Globus pallidus (tissue), 1 donor: ENCODE results near the gene PRCD.
"Not testable (repeated sequence)": the region's sequence is repeated elsewhere in the genome, so short reads cannot be mapped to it uniquely, and the experiment has no call there.

ENCODE experiments used
- DNase-seq: peaks from one replicate; pipeline ENCODE4 v3.0.0-alpha.2; 2015; ENCODE audit warnings: low spot score

Gene PRCD

DNA sequence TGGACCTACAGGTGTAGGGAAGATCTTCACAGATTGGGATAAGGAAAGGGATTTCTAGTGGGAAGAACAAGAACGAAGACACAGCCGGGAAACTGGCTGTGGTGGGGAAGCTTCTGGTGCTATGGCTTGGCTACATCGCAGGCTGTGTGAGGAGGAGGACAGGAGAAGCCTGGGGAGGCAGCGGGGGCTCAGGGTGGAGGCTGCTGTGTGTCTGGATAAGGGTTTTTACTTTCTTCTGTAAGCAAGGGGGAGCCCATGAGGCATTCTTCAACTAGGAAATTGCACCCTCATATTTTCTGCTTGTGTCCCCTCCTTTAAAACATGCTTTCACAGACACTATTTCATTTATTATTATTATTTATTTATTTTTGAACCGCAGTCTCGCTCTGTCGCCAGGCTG lies 35.7 kb upstream of the PRCD start:
- DNase-seq: no peak

GRCh38 chr17:76506408-76507345 lies 33.2 kb upstream of the PRCD start:
- DNase-seq: peak; percentile 63

DNA sequence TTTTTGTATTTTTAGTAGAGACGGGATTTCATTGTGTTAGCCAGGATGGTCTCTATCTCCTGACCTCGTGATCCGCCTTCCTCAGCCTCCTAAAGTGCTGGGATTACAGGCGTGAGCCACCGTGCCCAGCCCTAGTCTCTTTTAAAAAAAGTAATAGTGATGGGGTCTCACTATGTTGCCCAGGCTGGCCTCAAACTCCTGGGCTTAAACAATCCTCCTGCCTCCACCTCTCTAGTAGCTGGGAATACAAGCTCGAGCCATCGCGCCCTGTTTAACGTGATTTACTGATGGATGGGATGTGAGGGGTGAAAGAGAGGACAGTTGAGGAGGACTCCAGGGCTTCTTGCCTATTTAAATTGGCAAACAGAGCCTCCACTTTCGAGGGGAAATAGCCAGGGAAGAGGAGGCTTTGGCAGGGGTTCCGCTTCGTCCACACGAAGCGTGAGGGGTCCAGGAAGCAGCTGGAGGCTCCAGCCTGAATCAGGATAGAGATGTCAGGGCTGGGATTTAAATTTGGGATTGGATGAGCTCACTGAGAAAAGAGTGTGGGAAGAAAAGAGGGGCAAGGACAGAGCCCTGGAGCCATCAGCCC lies 31.3 kb upstream of the PRCD start:
- DNase-seq: not testable (repeated sequence)

- DNase-seq: no peak
Observed at GRCh38 chr17:76510831-76511244, 29.0 kb upstream of the PRCD start.

- no peak for DNase-seq
Observed at GRCh38 chr17:76511668-76512365, 28.0 kb upstream of the PRCD start.

DNA sequence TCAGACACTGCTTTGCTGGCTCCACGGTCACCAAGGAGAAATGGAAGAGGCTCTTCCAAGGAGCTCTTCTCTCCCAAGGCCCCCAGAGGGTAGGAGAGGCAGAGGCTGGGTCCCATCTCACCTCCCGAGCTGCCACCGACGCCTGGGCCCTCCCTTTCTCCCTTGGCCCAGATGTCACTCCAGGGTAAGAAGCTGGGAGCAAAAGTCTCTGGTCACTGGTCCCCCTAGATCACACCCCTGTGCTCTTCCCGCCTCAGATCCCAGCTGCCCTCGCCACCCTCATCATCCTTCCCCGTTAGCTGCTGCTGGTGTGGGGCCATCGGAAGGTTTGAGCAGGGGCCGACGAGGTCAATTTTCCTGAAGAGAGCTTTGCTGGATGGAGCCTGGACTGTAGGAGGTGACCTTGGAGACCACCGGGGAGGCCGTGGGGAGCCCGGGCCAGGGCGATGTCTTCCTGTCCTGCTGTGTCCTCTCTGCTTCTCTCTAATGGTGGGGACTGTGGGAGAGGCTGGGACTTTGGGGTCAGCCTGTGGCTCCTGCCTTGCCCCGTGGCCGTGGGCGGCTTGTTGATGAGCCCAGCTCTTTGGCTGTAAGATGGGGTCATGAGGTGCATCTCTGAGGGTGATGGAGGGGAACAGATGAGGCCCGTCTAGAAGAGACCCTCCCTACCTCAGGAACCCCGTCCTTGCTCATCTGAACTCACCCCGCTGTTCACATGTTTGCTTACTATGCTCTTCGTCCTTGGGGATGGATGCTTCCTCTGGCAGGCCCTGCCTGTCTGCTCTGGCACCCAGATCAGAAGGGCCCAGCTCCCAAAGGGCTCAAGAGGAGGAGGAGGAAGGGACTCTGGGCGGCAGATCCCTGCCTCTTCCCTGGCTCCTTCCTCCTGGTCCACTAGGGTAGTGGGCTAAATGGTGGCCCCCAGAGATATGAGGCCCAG lies 27.2 kb upstream of the PRCD start:
- no peak for DNase-seq

- no peak for DNase-seq
Observed at GRCh38 chr17:76513306-76513692, 26.5 kb upstream of the PRCD start.

GRCh38 chr17:76514355-76514754 lies 25.5 kb upstream of the PRCD start:
- not testable (repeated sequence) for DNase-seq

- no peak for DNase-seq
Observed at GRCh38 chr17:76515274-76515949, 24.4 kb upstream of the PRCD start.

- DNase-seq: no peak
Observed at GRCh38 chr17:76517638-76518038, 22.2 kb upstream of the PRCD start.

- DNase-seq: no peak
Observed at GRCh38 chr17:76519048-76519966, 20.5 kb upstream of the PRCD start.

DNA sequence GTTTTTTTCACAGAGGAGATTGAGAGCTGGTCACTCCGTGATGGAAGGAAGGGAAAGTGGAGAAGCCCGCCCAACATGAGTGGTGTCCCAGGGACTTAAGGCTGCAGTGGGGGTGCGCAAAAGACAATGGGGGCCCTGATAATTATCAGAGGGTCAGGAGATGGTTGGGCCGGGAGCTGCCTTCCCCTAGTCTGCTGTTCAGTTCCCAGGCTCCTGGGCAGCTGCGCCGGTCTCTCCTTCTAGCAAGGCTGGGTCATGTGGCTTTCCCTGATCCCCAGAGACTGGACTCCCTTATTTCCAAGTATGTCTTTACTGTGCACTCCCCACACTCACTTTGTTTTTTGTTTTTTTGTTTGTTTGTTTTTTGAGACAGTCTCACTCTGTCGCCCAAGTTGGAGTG lies 18.6 kb upstream of the PRCD start:
- no peak for DNase-seq

GRCh38 chr17:76521683-76522082 lies 18.2 kb upstream of the PRCD start:
- not testable (repeated sequence) for DNase-seq

DNA sequence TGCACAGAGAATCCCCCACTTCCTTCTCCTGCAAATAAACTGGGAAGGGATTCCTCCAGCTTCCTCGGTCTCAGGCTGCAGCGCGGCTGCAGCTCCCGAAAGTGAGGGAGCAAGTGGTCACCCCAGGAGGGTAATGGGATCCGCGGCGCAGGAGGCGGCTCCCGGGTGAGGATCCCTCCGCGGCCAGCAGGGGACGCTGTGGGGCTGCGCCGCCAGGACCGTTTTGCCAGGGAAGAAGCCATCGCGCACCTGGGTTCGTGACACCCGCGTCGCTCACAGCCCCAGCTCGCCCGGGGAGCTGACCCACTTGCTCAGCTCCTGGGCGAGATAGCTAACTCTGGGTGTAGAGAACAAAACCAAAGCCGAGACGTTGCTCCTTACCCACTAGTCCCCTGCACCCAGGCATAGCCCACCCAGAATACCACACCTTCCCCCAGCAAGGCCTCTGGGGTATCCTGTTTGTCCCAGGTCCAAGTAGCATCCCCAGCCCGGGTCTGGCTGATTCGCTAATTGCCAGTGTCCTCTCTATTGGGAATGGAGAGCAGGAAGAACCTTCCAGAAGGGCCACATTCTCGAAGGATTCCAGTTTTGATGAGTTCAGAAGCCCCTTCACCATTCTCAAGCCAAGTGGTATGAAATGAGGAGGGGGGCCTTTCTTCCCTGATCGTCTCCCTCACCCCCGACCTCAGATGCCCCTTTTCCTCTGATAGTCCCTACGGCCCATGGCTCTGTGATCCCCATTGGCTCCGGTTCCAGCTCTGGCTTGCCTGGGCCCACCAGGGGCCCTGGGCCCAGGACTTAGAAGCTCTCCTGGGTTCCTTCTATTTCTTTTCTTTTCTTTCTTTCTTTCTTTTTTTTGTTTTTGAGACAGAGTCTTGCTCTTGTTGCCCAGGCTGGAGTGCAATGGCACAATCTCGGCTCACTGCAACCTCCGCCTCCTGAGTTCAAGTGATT lies 16.5 kb upstream of the PRCD start:
- peak; percentile 47 for DNase-seq

GRCh38 chr17:76524598-76525512 lies 15.0 kb upstream of the PRCD start:
- no peak for DNase-seq

- DNase-seq: not testable (repeated sequence)
Observed at GRCh38 chr17:76525513-76525833, 14.4 kb upstream of the PRCD start.

DNA sequence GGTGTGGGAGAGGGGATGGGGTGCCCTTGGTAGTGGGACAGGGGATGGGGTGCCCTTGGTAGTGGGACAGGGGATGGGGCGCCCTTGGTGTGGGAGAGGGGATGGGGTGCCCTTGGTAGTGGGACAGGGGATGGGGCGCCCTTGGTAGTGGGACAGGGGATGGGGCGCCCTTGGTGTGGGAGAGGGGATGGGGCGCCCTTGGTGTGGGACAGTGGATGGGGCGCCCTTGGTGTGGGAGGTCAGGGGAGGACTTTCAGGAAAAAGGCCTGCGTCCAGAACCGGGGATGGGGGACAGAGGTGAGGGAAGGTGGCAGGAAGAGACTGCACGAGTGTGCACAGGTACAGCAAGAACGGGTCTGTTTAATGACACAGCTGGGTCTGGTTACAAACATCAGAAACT lies 12.8 kb upstream of the PRCD start:
- not testable (repeated sequence) for DNase-seq
